Stimulated activated CD4-positive, alpha-beta T cell treated with anti-CD3 and anti-CD28 coated beads, Interleukin-1b, Interleukin-23, amount 100 ng/mL, for 24 hours (primary cell): Measurements from ENCODE around the gene EIF2B1.
A peak's percentile ranks its signal among the peaks of the same experiment; 100 is the strongest.

Experiments used
- DNase-seq, 4 experiments: peaks; one replicate each; pipeline ENCODE4 v3.0.0-alpha.2; 2020; ENCODE audit warnings: low read depth in 4 of 4, low spot score in 1 of 4

Gene EIF2B1

GRCh38 chr12:123633379-123634141 is at the start of gene EIF2B1, which contains the start of gene GTF2H3:
EIF2B1 (minus strand) TSS chr12:123633686; CDS start chr12:123633557, 129 bp downstream.
GTF2H3 (plus strand) TSS chr12:123633829; CDS start chr12:123633860, 31 bp downstream.
- peak; percentile 89 to 95 (median 93) for DNase-seq

GRCh38 chr12:123681605-123682004 is 48.1 kb upstream of the EIF2B1 start:
- DNase-seq = no peak

- DNase-seq = no peak
These were observed 45.5 kb upstream of the EIF2B1 start for GRCh38 chr12:123678981-123679380.

- no peak for DNase-seq
These were observed 43.3 kb upstream of the EIF2B1 start for GRCh38 chr12:123676616-123677320.

- no peak for DNase-seq
These were observed 42.0 kb upstream of the EIF2B1 start for GRCh38 chr12:123675436-123675835.

- no peak for DNase-seq
These were observed 38.4 kb upstream of the EIF2B1 start for GRCh38 chr12:123671876-123672275.

GRCh38 chr12:123670882-123671728 is 37.6 kb upstream of the EIF2B1 start, which contains the start of gene TCTN2:
TCTN2 (plus strand) TSS chr12:123671113; CDS start chr12:123671241, 128 bp downstream.
- peak; percentile 88 to 95 (median 90) for DNase-seq

GRCh38 chr12:123667771-123668170 is 34.3 kb upstream of the EIF2B1 start:
- no peak for DNase-seq

- DNase-seq = no peak
These were observed 26.7 kb upstream of the EIF2B1 start for GRCh38 chr12:123659996-123660727.

- no peak for DNase-seq
These were observed 23.7 kb upstream of the EIF2B1 start for GRCh38 chr12:123657211-123657610.

GRCh38 chr12:123656392-123656791 is 22.9 kb upstream of the EIF2B1 start:
- no peak for DNase-seq

GRCh38 chr12:123655420-123655819 is 21.9 kb upstream of the EIF2B1 start:
- no peak for DNase-seq

GRCh38 chr12:123654129-123654701 is 20.7 kb upstream of the EIF2B1 start:
- no peak for DNase-seq

- DNase-seq = no peak
These were observed 14.9 kb upstream of the EIF2B1 start for GRCh38 chr12:123648401-123648800.

- no peak for DNase-seq
These were observed 12.4 kb upstream of the EIF2B1 start for GRCh38 chr12:123645878-123646277.

GRCh38 chr12:123645380-123645779 is 11.9 kb upstream of the EIF2B1 start:
- no peak for DNase-seq

GRCh38 chr12:123643911-123644310 is 10.4 kb upstream of the EIF2B1 start:
- DNase-seq = no peak

GRCh38 chr12:123634142-123634561 is 666 bp upstream of the EIF2B1 start:
- DNase-seq = no peak

- no peak for DNase-seq
These were observed 11.6 kb downstream of the EIF2B1 start for GRCh38 chr12:123621619-123622530.
